DOHH2 (cell line): ENCODE results near the gene GALNT9.

ENCODE experiments used
- CTCF ChIP-seq: fragments of 200-600 bp; sonication (generic); IDR thresholded peaks from one replicate; pipeline ENCODE4 v1.5.1; 2014; ENCODE audit warnings: antibody characterized with exemption, mild to moderate bottlenecking, low read depth, low read length; ENCODE audit not compliant: poor library complexity, severe bottlenecking
- EZH2phosphoT487 ChIP-seq: fragments of 200-600 bp; sonication (generic); IDR thresholded peaks from 2 replicates; pipeline ENCODE4 v1.6.1; 2017; ENCODE audit warnings: borderline replicate concordance, mild to moderate bottlenecking, antibody characterized with exemption, low read length, moderate library complexity, mixed read lengths

- TF ChIP-seq CTCF, result no peak
- no peak for TF ChIP-seq EZH2phosphoT487
Measured at GRCh38 chr12:132359971-132360370, 30.6 kb upstream of the GALNT9 start.
